Fibroblast of skin of left quadriceps (primary cell): ENCODE results near the gene ZMIZ1.

Experiments used
- DNase-seq, 2 experiments: peaks; one replicate each; pipeline ENCODE4 v3.0.0-alpha.2; 2013; ENCODE audit warnings: low read depth in 2 of 2

The ZMIZ1 gene

DNA sequence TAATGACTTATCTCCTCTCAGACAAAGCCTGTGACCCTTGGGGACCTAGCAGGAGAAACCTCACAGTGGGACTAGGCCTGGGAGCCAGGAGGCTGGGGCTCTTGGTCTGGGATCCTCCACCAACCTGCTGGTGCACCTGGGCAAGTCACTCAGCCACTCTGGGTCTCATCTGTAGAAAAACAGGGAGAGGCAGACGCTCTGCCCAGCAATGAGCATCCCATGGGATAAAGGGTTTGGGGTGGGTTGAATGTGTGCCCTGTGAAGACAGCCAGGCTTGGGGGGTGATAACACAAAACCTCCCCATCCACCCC lies 81.6 kb downstream of the ZMIZ1 start:
- DNase-seq: no peak

DNA sequence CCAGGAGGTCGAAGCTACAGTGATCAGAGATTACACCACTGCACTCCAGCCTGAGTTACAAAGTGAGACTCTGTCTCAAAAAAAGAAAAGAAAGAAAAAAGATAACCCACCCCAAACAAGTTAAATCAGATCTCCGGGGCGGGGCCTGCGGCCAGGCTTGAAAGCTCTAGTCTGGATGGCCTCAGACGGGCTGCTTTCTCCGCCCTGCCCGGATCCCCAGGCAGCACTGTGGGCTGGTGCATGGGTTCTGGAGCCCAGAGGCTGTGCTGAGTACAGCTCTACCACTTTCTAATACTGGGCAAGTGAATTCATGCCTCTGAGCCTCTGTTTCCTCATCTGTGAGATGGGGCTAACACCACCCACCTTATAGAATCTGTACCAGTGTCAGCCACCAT lies 83.7 kb downstream of the ZMIZ1 start:
- no peak for DNase-seq

DNA sequence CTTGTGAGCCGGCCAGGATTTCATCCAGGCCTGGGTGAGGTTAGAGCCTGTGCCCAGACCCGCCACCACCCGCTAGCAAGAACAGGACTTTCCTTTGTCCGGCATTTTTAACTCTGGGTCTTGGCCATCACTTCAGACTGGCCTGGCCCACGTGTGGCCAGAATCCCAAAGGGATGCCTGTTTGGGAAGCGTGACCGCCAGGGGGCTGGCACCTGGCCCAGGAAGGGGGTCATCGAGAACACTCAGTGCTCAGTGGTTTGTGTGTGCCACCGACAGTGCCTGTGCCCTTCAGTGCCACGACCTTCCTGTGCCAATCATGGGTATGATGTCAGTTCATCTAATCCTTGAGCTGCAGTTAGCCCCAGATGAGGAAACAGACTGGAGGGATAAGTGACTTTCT lies 85.0 kb downstream of the ZMIZ1 start:
- no peak for DNase-seq

DNA sequence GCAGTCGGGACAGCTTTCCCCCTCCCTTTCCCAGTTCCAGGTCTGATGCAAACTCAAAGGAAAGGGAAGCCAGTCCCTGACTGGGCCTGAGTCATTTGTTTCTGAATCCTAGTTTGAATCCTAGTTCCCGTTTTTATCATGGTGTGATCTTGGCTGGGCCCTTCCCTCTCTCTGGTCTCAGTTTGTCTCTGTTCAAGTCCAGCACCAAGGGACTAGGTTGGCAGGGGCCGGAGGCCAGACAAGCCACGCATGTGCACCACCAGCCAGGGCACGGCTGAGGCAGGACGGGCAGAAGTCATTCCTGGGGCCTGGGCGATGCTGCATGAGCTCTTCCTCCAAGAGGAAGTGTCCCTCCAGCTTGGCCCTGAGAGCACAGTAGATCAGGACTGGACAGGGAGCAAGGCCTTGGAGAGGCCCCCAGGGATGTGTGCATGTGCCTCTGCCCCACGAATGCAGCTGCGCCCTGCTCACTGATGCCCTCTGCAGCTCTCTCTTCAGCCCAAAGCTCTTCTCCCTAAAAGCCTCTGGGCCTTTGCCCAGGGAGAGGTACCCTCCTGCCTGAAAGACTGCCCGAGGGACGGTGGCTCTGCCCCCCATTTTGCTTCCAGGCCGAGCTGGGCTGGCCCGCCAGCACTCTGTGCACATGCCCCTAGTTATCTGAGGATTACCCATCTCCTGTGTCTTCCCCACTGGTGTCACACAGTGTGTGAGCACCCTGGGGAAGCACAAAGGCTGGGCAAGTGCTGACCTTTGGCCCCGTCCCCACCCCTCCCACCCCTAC lies 86.7 kb downstream of the ZMIZ1 start:
- DNase-seq: no peak

DNA sequence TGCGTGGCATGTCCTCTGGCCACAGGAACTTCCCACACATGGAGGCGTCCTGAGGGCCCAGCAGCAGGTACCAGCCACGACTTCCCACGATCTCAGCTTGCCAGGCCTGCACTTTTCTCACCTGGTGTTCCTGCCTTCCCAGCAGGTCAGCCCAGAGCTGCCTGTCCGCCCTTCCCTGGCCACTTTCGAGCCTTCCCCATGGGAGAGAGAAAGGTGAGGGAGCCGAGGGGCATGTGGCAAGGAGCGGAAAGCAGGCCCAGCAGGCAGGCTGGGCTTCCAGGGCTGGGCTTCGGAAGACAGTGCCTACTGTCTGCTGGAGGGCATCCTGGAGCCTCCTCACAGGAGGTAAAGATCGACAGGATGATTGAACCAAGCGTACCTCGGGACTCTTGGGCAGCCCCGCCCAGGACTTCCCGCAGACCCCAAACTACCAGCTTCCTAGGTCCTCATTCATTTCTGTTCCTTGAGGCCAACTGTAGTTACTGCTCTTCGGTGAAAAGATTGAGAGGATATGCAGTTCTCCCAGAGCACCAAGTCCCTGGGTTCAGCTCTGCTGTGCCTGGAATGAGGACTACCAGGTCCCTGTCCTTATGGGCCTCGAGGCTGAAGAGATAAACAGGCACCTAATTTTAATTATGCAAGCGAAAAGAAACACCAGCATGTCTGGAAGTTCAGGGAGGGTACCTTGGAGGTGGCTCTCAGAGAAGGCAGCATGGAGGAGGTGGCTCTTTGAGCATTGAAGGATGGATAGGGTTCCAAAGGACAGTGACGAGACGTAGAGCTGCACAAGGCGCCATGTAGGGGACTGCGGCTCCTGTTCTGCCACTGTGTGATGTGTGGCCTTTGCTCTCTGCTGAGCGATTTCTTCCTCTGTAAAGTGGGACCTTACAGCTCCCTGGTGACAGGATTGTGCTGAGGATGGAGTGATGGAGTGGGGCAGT lies 87.8 kb downstream of the ZMIZ1 start:
- no peak for DNase-seq

DNA sequence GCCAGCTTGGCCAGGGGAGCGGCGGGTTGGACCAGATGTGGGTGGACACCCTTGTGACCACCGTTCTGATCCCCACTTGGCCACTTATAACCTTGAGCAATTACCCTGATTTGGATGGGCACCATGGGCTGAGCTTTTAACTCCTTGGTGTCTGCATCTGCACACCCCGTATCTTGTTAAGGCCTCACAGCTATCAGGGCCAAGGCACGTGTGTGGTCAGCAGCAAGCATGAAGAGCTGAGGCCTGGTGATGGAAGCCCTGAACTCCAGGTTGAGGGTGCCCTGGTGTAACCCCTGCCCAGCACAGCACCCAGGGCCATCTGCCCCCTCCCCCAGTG lies 89.2 kb downstream of the ZMIZ1 start:
- no peak for DNase-seq

DNA sequence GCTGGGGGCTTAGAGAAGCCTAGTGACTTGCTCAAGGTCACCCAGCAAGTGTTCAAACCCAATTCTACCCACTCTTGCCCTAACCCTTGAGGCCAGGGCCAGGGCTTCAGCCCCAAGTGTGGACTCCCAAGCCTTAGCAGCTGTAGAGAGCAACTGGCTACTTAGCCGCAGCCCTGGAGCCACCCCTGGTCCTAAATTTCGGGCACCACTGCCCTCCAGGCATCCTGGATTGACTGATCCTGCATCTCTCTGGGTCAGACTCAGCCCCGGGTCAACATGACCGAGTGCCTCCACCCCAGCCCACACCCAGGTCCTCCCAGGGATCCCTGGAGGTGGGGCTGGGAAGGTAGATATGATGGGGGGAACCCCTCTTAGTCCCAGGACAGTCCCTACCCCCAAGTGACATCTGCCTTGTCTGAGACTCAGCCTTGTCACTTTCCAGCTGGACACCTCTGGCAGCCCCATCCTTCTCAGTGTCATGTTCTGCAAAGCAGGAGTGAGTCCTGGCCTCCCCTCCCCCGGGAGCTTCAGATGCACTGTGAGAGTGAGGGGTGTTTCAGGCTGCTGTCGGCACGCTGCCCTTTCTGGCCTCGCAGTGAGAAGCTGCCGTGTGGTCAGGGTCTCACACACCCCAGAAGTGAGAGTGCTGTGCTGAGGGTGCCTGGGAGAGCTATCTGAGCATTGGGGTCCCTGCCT lies 89.8 kb downstream of the ZMIZ1 start:
- DNase-seq: no peak

DNA sequence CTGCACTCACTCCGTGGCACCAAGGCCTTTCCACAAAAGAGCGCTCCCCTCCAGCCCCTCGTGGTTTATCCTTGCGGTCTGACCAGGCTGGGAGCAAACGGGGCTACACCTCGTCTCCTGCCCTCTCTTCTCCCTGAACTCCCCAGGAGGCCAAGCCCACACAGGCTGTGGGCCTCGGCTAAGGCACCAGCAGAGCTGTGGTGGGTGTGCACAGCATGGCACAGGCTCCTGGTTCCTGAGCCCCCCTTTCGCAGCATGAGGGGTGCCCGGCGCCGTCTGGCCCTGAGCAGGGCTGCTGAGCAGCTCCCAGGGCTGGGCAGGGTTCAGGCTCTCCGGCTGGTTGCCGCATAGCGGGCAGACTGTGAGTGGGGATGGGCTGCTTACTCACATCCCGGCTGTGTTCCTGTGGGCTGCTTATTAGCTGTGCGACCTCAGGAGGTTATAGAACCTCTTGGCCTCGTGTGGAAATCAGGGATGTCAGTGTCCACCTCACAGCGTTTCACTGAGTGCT lies 90.4 kb downstream of the ZMIZ1 start:
- no peak for DNase-seq

DNA sequence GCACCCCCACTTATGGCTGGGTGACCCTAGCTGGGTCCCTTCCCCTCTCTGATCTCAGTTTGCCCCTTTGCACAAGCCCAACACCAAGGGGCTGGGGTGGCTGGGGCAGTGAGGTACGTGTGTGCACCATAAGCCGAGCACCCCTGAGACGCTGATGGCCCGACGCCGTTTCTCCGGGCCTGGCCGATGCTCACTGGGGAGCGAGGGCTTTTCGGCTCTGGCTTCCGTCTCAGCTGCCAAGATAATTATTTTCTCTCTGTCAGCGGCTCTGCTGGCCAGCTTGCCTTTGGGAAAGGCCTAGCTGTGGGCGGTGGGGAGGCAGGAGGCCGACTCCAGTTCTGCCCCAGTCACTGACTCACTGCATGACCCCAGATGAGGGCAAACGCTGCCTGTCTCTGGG lies 91.0 kb downstream of the ZMIZ1 start:
- DNase-seq: no peak

DNA sequence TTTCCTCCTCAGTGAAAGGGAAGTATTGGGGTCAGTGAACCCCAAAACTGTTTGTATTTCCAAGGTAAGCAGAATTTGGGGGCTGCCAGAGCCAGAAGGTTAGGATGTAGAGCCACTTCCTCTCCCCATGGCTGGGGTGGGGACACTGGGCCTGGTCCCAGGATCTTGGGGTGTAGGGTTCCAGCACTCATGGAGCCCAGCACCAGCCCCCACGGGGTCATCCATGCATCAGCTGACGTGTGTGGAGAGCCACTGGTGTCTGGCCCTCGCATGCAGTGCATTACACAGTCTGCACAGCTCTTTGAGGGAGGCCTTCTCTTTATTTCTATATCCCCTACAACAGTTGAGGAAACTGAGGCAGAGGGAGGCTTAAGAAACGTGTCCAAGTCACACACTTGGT lies 91.4 kb downstream of the ZMIZ1 start:
- no peak for DNase-seq

DNA sequence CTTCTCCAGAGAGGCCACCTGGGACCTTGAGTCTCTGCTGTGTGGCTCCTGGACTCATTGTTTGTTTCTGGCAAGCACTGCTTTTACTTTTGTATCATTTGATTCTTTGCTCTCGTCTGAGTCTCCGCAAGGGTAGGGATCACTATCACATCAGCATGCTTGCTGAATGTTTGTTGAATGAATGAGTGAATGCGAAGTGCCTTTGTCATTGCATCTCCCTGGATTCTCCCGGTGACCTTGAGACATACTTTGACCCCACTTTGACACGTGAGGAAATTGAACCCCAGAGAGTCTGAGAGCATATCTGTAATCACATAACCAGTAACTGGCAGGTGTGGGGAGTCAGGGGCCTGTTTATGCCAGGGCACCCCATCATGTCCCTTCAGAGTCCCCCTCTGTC lies 92.8 kb downstream of the ZMIZ1 start:
- DNase-seq: no peak

DNA sequence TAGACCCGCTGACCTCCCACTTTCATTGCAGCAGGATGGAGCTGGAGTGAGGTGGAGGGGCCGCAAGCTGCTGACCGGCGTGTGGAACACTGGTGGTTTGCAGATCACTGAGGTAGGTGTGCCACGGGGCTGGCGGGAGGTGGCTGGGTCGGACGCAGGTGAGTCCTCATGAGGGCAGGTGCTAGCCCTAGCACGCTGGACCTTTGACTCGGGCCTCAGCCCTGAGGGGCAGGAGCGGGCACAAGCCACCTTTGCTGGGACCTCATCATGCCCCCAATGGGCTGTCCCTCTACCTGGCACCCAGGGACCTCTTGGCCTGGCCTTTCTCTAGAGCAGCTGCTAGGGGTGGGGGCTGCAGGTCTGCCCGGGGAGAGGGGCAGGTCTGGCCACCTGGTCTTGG lies 93.3 kb downstream of the ZMIZ1 start:
- DNase-seq: no peak

DNA sequence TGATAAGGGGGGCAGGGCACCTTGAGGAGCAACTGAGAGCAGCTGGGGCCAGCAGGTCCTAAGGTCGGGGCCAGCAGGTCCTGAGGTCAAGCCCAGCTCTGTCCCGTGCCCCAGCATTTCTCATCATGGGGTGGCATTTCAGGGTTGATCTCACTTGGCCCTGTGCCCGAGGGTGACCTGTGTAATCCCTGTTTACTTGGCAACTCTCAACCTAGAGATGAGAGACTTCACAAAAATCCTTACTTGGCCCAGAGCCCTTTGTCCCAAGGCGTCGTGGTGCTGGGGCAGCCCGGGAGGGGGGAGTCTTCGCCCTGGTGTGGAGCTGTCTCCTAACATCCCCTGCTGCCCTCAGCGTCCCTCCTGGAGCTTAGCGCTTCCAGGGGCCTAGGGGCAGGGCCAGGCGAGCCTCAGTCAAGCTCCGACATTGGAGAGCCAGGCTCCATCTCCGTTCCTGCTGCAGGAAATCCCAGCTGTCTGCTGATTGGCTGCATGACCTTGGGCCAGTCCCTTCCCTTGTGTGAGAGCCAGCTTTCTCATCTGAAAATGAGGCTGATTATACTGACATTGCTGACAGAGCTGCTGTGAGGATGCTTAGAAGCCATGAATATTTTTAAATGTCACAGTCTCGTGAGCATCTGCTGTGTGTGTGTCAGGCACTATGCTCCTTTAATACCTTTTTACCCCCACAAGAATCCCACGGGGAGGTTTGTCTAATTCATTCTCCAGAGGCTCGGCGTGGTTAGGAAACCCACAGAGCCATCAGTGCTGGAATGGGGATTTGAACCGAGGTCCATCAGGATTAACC lies 94.3 kb downstream of the ZMIZ1 start:
- no peak for DNase-seq

DNA sequence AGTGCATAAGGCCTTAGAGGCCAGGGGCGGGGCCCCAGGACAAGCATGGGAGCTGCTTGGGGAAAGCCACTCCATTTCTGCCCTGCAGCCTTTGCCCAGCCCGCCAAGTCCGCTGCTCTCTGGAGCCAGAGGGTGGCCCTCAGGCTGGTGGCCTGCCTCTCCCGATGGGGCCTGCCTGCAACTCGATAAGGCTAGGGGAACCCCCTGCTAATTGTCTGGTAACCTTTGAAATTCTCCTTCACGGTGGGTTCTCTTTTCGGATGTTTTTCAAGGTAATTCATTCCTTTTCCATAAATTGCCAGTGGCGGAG lies 94.9 kb downstream of the ZMIZ1 start:
- no peak for DNase-seq

DNA sequence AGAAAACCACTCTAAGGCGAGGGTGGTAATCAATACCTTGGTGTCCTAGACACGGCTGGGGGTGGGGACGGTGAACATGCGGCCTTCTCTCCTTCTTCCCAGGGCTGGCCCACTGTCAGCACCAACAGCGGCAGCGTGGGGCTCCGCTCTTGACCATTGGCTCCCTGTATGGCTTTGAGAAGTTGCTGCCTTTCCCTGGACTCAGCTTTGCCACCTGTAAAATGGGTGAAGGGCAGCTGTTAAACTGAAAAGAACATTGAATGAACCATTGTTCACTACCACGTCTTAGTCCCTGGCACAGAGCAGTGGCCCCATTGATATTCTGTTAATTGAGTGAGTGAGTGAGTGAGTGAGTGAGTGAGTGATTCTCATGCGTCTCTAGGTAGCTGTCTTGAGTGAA lies 95.3 kb downstream of the ZMIZ1 start:
- DNase-seq: no peak

DNA sequence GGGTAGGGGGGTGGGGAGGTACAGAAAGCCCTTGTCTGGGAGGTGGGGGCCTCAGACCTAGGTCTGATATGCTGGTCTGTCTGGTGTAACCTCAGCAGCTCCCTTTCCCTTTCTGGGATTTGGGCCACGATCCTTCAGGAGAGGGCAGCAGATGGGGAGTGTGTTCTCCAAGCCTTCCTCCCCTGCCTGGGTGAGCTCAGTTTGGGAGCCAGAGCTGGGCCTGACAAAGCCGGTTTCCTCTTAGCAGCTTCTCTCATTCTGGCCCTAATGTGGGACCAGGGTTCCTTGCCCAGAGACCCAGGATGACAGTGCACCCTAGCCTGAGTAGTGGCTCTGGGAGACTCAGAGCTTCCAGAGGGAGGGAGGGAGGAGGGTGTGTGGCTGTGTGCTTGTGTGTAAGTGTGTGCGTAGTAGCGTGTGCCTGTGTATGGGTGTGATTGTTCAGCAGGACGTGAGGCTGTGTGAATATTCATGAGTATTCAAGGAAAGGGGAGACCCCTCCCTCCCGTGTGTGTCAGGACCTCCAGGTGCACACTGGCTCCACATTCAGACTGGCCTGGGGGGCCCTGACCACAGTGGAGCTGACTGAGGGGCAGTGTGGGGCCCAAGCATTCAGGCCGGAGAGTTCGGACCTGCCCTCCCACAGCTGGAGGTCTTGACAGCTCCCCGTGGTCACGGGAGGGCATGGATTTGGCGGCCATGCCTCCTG lies 96.5 kb downstream of the ZMIZ1 start:
- DNase-seq: no peak

DNA sequence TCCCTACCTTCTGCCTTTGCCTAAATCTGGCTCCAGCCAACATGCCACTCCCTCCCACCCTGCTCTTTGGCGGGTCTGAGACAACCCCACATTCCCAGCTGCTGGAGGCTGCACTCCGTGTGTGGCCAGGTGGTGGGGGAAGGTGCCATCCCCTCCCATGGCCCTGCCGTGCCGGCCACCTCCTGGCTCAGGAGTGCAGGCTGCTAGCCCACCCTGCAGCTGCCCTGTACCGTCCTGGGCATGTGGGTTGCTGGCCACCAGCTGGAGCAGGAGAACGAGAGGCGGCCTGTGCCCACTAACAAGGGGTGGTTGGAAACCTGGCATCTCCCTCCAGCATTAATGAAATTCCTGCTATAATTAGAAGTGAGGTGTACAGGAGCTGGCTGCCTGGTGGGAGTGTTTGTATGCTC lies 97.6 kb downstream of the ZMIZ1 start:
- no peak for DNase-seq

DNA sequence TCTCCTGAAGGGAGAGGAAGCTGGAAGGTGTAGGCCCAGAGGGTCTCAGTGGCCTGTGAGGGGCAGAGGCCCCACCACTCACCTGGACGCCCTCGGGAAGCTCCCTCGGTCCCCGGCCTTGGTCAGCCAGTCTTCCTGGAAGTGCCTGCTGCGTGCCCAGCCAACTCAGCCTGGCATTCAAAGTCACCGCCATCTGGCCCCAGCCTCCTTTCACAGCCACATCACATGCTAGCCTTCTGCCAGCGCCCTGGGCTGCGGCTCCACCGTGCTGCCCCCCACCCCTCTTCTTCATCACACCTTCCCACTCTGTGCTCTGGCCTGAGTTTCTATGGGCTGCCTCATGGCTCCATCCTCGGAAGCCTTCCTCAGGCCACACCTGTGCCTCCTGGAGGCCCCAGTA lies 98.0 kb downstream of the ZMIZ1 start:
- DNase-seq: no peak

DNA sequence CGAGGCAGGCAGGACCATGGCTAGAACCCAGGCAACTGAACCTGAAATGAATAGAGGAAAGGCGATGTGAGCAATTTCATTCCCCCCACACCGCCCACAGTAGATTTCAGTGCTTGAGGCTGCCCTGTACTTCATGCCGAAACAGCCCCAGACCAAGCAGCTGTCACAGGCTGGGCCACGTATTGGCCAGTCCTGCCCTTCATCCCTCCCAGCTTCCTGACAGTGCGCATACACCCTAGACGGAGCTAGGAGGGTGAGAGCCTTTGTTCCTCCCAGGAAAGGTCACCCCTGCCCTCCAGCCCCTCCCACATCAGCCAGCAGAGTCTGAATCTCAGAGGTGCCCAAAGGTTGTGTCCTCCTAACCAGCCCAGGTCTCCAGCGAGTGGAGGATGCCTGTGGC lies 98.8 kb downstream of the ZMIZ1 start:
- no peak for DNase-seq

DNA sequence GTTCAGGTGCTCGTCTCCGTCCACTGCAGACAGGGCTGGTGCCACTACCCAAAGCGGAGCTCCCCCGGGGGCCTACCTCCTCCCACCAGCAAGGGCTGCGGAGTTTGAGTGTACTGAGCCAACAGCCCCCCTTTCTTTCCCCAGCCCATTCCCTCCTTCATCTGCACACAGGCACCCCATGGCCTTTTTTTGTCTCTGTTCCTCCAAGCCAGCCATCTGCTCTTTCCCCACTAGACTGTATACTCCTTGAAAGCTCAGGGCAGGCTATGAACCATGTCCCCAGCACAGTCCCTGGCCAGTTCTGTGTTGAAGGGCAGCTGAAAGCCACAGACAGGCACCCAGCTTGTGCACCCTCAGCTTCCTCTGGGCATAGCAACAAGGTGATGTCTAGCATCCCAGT lies 99.4 kb downstream of the ZMIZ1 start:
- DNase-seq: no peak

DNA sequence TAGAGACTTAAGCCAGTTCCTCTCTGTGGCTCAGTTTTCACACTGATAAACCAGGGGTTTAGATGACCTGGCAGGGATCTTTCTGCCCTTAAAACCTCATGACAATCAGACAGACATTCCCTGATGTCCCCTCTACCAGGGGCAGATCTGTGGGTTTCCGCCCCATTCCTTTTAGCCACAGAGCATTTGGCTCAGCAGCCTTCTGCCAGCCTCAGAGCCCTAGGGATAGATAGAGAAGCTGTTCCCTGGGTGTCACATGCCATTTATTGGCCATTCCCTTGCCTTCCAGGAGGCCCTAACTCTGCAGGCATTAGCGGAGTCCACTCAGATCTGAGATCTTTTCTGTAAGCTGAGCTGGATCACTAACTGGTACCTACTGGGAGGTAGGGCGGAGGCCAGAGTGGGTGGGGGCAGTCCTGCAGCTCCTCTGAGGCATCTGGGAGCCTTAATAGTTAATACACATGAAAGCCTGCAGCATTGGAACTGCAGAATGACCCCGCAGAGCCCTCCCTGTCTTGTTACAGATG lies 101.5 kb downstream of the ZMIZ1 start:
- no peak for DNase-seq
